ENCODE data around the gene LONRF2. TPM values are rescaled to one million over a fixed set of nuclear protein-coding genes. Genes with fewer than 3 reads are reported as not detected.

Gene LONRF2
- total RNA-seq, 4 donors from 2014 or later, result 7.0 to 32.0 (median 17.1) TPM

- Histone ChIP-seq H3K9me3 (no peaks in the 10 kb centered on the region), H3K27ac (no peak overlapping the region), H3K36me3 (peaks cover 3 to 17% of the 10 kb centered on the region in 2 donors), H3K27me3 (no peaks in the 10 kb centered on the region), H3K4me1 (peaks cover 0 to 4% of the 10 kb centered on the region in 2 donors), H3K4me3 (replicated peaks in 1 of 3) (no peak overlapping the region)
- 69 to 75% methylated on average over 6 of the region's 6 CpGs for WGBS, 2 donors
- intact Hi-C loops (cut with DNase I), result no loop called here
- no peak for TF ChIP-seq POLR2A (IDR thresholded peaks at IDR 0.05)
- TF ChIP-seq CTCF (IDR thresholded peaks at IDR 0.05), result no peak
- no peak for DNase-seq
These were observed 36.6 kb downstream of the LONRF2 start for GRCh38 chr2:100285691-100286090.

GRCh38 chr2:100285011-100285410, 37.3 kb downstream of the LONRF2 start:
- DNase-seq, result no peak
- H3K4me1 ChIP-seq, result no peaks in the 10 kb centered on the region
- no peak overlapping the region for H3K4me3 ChIP-seq (replicated peaks in 1 of 3)
- intact Hi-C loops (cut with DNase I), result no loop called here
- H3K27me3 ChIP-seq, result no peaks in the 10 kb centered on the region
- H3K36me3 ChIP-seq, result peaks cover 3 to 17% of the 10 kb centered on the region in 2 donors
- TF ChIP-seq POLR2A (IDR thresholded peaks at IDR 0.05) (no peak), CTCF (IDR thresholded peaks at IDR 0.05) (no peak)
- 33 to 97% methylated on average over 3 of the region's 3 CpGs for WGBS, 2 donors
- H3K27ac ChIP-seq, result no peak overlapping the region
- H3K9me3 ChIP-seq, result no peaks in the 10 kb centered on the region

- intact Hi-C loops (cut with DNase I), result no loop called here
- H3K9me3 ChIP-seq, result no peaks in the 10 kb centered on the region
- DNase-seq, result no peak
- no peaks in the 10 kb centered on the region for H3K4me1 ChIP-seq
- no peak overlapping the region for H3K4me3 ChIP-seq (replicated peaks in 1 of 3)
- TF ChIP-seq POLR2A (IDR thresholded peaks at IDR 0.05) (no peak), CTCF (IDR thresholded peaks at IDR 0.05) (no peak)
- peaks cover 3 to 14% of the 10 kb centered on the region in 2 donors for H3K36me3 ChIP-seq
- WGBS, 2 donors, result 78 to 86% methylated on average over 20 of the region's 20 CpGs
- no peaks in the 10 kb centered on the region for H3K27me3 ChIP-seq
- no peak overlapping the region for H3K27ac ChIP-seq
These were observed 38.4 kb downstream of the LONRF2 start for GRCh38 chr2:100283724-100284501.

GRCh38 chr2:100281521-100282438, 40.5 kb downstream of the LONRF2 start:
- no peak for TF ChIP-seq CTCF (IDR thresholded peaks at IDR 0.05)
- no peak for TF ChIP-seq POLR2A (IDR thresholded peaks at IDR 0.05)
- Histone ChIP-seq H3K4me1 (no peaks in the 10 kb centered on the region), H3K27me3 (no peaks in the 10 kb centered on the region), H3K27ac (no peak overlapping the region), H3K4me3 (replicated peaks in 1 of 3) (no peak overlapping the region), H3K9me3 (no peaks in the 10 kb centered on the region), H3K36me3 (peaks cover 3 to 14% of the 10 kb centered on the region in 2 donors)
- intact Hi-C loops (cut with DNase I), result no loop called here
- 70 to 76% methylated on average over 16 of the region's 16 CpGs for WGBS, 2 donors
- no peak for DNase-seq

Data from thyroid gland (tissue), 4 donors.